Sigmoid colon (tissue), 7 donors: ENCODE results near the gene LRRFIP2. TPM values are rescaled to one million over a fixed set of nuclear protein-coding genes. Genes with fewer than 3 reads are reported as not detected.

Experiments used
- DNase-seq: peaks from one replicate; pipeline ENCODE4 v3.0.0-alpha.2; 2019
- H3K27ac ChIP-seq, 4 donors: fragments of 200-600 bp; sonication (generic); one replicate each; pipeline ENCODE4 v1.5.1; 2016 to 2019; ENCODE audit warnings: mild to moderate bottlenecking in 1 of 4
- H3K27me3 ChIP-seq, 3 donors: fragments of 200-600 bp; sonication (generic); one replicate each; pipeline ENCODE4 v1.5.1; 2019; ENCODE audit warnings: mild to moderate bottlenecking in 1 of 3
- H3K36me3 ChIP-seq, 4 donors: fragments of 200-600 bp; sonication (generic); one replicate each; pipeline ENCODE4 v1.5.1; 2016 to 2019
- H3K4me1 ChIP-seq, 4 donors: fragments of 200-600 bp; sonication (generic); one replicate each; pipeline ENCODE4 v1.5.1; 2017 to 2019
- H3K4me3 ChIP-seq, 4 donors: fragments of 200-600 bp; sonication (generic); one replicate each; pipeline ENCODE4 v1.5.1; 2017 to 2019; ENCODE audit warnings: mild to moderate bottlenecking in 2 of 4, moderate library complexity in 1 of 4
- H3K9me3 ChIP-seq, 4 donors: fragments of 200-600 bp in 3 of 4; sonication (generic) in 3 of 4; one replicate each; pipeline versions ENCODE4 v1.5.1 to v1.6.1; 2013 to 2019
- EP300 ChIP-seq, 4 donors: sonication (generic); formaldehyde crosslinking; IDR thresholded peaks; one replicate each; pipeline ENCODE4 v1.6.1; 2017; ENCODE audit warnings: antibody characterized with exemption in 4 of 4
- POLR2A ChIP-seq, 2 donors: fragments of 450-650 bp; IDR thresholded peaks; one replicate each; pipeline ENCODE4 v1.6.1; 2016; ENCODE audit warnings: antibody characterized with exemption in 2 of 2, mild to moderate bottlenecking in 2 of 2, moderate library complexity in 2 of 2
- POLR2AphosphoS5 ChIP-seq, 4 donors: sonication (generic); formaldehyde crosslinking; IDR thresholded peaks; one replicate each; pipeline ENCODE4 v1.6.1; 2017; ENCODE audit warnings: antibody characterized with exemption in 4 of 4
- WGBS, 2 donors: extraction: QIAGEN DNeasy Blood & Tissue Kit; methylation state at CpG; one replicate each; pipeline ENCODE4 v1.1.7; 2013; 5-methylcytosine and 5-hydroxymethylcytosine counted together
- intact Hi-C: fragments of 100-400 bp; cut with DNase I; formaldehyde crosslinking; loops from one replicate; pipeline ENCODE4 v1.15.1; 2023
- polyA plus RNA-seq, 3 donors: library from polyadenylated mRNA; stranded (reverse); fragments of 200-250 nt; gene quantifications; one replicate each; pipeline ENCODE4 v1.2.3, GENCODE V29; 2013
- total RNA-seq, 4 donors: library from RNA; depleted of rRNA; stranded (reverse); fragments of >200 nt; gene quantifications; one replicate each; pipeline ENCODE4 v1.1.0, GENCODE V29; 2016
- TF ChIP-seq, protein P1 (sequence below), 4 experiments: fragments of 450-650 bp in 3 of 4; fragments of 200-600 bp in 1 of 4; IDR thresholded peaks; one replicate each; pipeline ENCODE4 v1.5.1; 2016 to 2019; ENCODE audit warnings: antibody characterized with exemption in 4 of 4, mild to moderate bottlenecking in 3 of 4, moderate library complexity in 2 of 4
- donor health status: healthy with polysubstance abuse.
- donor health status: Bipolar disorder and iron deficiency.
- donor health status: healthy.

The LRRFIP2 gene
- total and polyA plus RNA-seq, 7 donors: 47.2 to 91.8 (median 60.1) TPM

GRCh38 chr3:37140899-37141541, 33.4 kb downstream of the LRRFIP2 start:
- 94 to 96% methylated on average over 3 of the region's 3 CpGs for WGBS, 2 donors
- DNase-seq: no peak
- TF ChIP-seq EP300 (IDR thresholded peaks at IDR 0.05) (no peak), POLR2AphosphoS5 (IDR thresholded peaks at IDR 0.05) (no peak), POLR2A (IDR thresholded peaks at IDR 0.05) (no peak)
- TF ChIP-seq, protein P1, sequence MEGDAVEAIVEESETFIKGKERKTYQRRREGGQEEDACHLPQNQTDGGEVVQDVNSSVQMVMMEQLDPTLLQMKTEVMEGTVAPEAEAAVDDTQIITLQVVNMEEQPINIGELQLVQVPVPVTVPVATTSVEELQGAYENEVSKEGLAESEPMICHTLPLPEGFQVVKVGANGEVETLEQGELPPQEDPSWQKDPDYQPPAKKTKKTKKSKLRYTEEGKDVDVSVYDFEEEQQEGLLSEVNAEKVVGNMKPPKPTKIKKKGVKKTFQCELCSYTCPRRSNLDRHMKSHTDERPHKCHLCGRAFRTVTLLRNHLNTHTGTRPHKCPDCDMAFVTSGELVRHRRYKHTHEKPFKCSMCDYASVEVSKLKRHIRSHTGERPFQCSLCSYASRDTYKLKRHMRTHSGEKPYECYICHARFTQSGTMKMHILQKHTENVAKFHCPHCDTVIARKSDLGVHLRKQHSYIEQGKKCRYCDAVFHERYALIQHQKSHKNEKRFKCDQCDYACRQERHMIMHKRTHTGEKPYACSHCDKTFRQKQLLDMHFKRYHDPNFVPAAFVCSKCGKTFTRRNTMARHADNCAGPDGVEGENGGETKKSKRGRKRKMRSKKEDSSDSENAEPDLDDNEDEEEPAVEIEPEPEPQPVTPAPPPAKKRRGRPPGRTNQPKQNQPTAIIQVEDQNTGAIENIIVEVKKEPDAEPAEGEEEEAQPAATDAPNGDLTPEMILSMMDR (IDR thresholded peaks at IDR 0.05): no peak

GRCh38 chr3:37139567-37140052, 34.8 kb downstream of the LRRFIP2 start:
- no peaks in the 10 kb centered on the region for H3K27me3 ChIP-seq
- H3K27ac ChIP-seq: no peak overlapping the region
- H3K9me3 ChIP-seq: no peaks in the 10 kb centered on the region
- 18 to 68% methylated on average over 1 of the region's 1 CpG for WGBS, 2 donors
- no peak for DNase-seq
- H3K36me3 ChIP-seq: no peaks in the 10 kb centered on the region
- intact Hi-C loops: no loop called here
- TF ChIP-seq POLR2A (IDR thresholded peaks at IDR 0.05) (no peak), EP300 (IDR thresholded peaks at IDR 0.05) (no peak), POLR2AphosphoS5 (IDR thresholded peaks at IDR 0.05) (no peak)
- TF ChIP-seq, protein P1 (IDR thresholded peaks at IDR 0.05): no peak
- peaks cover 0 to 9% (median under 1%) of the 10 kb centered on the region in 4 donors for H3K4me1 ChIP-seq
- no peak overlapping the region for H3K4me3 ChIP-seq

More at GRCh38 chr3:37140899-37141541, 33.4 kb downstream of the LRRFIP2 start:
- peaks cover 0 to 2% (median 0%) of the 10 kb centered on the region in 4 donors for H3K36me3 ChIP-seq
- H3K4me1 ChIP-seq: peaks cover 0 to 23% (median 7%) of the 10 kb centered on the region in 4 donors
- no peak overlapping the region for H3K4me3 ChIP-seq
- H3K27ac ChIP-seq: no peak overlapping the region
- no peaks in the 10 kb centered on the region for H3K27me3 ChIP-seq
- no peaks in the 10 kb centered on the region for H3K9me3 ChIP-seq
- intact Hi-C loops: no loop called here

- TF ChIP-seq POLR2AphosphoS5 (IDR thresholded peaks at IDR 0.05) (no peak), POLR2A (IDR thresholded peaks at IDR 0.05) (no peak)
- no peak overlapping the region for H3K27ac ChIP-seq
- H3K4me1 ChIP-seq: peaks cover 0 to under 1% (median 0%) of the 10 kb centered on the region in 4 donors
- no peaks in the 10 kb centered on the region for H3K36me3 ChIP-seq
- no peaks in the 10 kb centered on the region for H3K27me3 ChIP-seq
- 11 to 54% methylated on average over 2 of the region's 2 CpGs for WGBS, 2 donors
- DNase-seq: no peak
- no peaks in the 10 kb centered on the region for H3K9me3 ChIP-seq
- intact Hi-C loops: no loop called here
- no peak overlapping the region for H3K4me3 ChIP-seq
Observed at GRCh38 chr3:37138816-37139215, 35.6 kb downstream of the LRRFIP2 start.

GRCh38 chr3:37137516-37137915, 36.9 kb downstream of the LRRFIP2 start:
- no peaks in the 10 kb centered on the region for H3K36me3 ChIP-seq
- 25 to 62% methylated on average over 1 of the region's 1 CpG for WGBS, 2 donors
- H3K9me3 ChIP-seq: no peaks in the 10 kb centered on the region
- intact Hi-C loops: no loop called here
- no peak overlapping the region for H3K27ac ChIP-seq
- peaks cover 0 to 2% (median under 1%) of the 10 kb centered on the region in 4 donors for H3K4me1 ChIP-seq
- no peak overlapping the region for H3K4me3 ChIP-seq
- TF ChIP-seq EP300 (IDR thresholded peaks at IDR 0.05): no peak
- TF ChIP-seq, protein P1 (IDR thresholded peaks at IDR 0.05): no peak
- no peaks in the 10 kb centered on the region for H3K27me3 ChIP-seq
- DNase-seq: no peak

DNA sequence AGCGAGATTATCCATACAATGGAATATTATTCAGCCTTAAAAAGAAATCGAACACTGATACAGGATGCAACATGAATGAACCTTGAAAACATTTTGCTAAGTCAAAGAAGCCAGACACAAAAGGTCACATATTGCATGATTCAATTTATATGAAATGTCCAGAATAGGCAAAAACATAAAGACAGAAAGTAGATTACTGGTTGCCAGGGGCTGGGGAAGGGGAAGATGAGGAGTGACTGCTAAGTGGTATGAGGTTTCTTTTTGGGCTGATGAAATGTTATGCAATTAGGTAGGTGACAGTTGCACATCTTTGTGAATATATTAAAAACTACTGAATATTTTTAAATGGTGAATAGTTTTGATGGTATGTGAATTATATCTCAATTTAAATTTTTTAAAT, 38.3 kb downstream of the LRRFIP2 start:
- no peaks in the 10 kb centered on the region for H3K36me3 ChIP-seq
- WGBS, 2 donors: 97 to 98% methylated on average over 2 of the region's 2 CpGs
- H3K4me3 ChIP-seq: no peak overlapping the region
- DNase-seq: no peak
- H3K9me3 ChIP-seq: no peaks in the 10 kb centered on the region
- TF ChIP-seq POLR2A (IDR thresholded peaks at IDR 0.05) (no peak), EP300 (IDR thresholded peaks at IDR 0.05) (no peak), POLR2AphosphoS5 (IDR thresholded peaks at IDR 0.05) (no peak)
- TF ChIP-seq, protein P1 (IDR thresholded peaks at IDR 0.05): no peak
- no peak overlapping the region for H3K27ac ChIP-seq
- no peaks in the 10 kb centered on the region for H3K27me3 ChIP-seq
- intact Hi-C loops: no loop called here
- H3K4me1 ChIP-seq: peaks cover 0 to 6% (median 4%) of the 10 kb centered on the region in 4 donors
